Mesenchymal stem cell (in vitro differentiated cells and primary cell): ENCODE data around the gene SNAP47.

Experiments used
- DNase-seq: peaks from one replicate; pipeline ENCODE4 v3.0.0-alpha.2; 2013
- H2AFZ ChIP-seq: one replicate; pipeline ENCODE4 v1.6.1; 2013; ENCODE audit warnings: low read depth, mild to moderate bottlenecking, control low read depth, inconsistent platforms, low read length, moderate library complexity
- H2AK5ac ChIP-seq: 2 replicates; pipeline ENCODE4 v1.6.1; 2013; ENCODE audit warnings: low read length, moderate library complexity, mild to moderate bottlenecking, inconsistent platforms; ENCODE audit not compliant: severe bottlenecking
- H2BK120ac ChIP-seq: one replicate; pipeline ENCODE4 v1.6.1; 2013; ENCODE audit warnings: low read depth, mild to moderate bottlenecking, inconsistent platforms, low read length, moderate library complexity
- H2BK12ac ChIP-seq, 2 experiments: one replicate each; pipeline ENCODE4 v1.6.1; 2013; ENCODE audit warnings: inconsistent platforms in 2 of 2, low read length in 2 of 2, mild to moderate bottlenecking in 2 of 2, moderate library complexity in 2 of 2, control low read depth in 1 of 2
- H2BK15ac ChIP-seq: one replicate; pipeline ENCODE4 v1.6.1; 2013; ENCODE audit warnings: mild to moderate bottlenecking, low read depth, inconsistent platforms; ENCODE audit not compliant: poor library complexity, severe bottlenecking
- H2BK5ac ChIP-seq: 2 replicates; pipeline ENCODE4 v1.6.1; 2013; ENCODE audit warnings: low read depth, mild to moderate bottlenecking, low read length, control low read depth, inconsistent platforms; ENCODE audit not compliant: poor library complexity, severe bottlenecking
- H3K14ac ChIP-seq, 2 experiments: one replicate each; pipeline ENCODE4 v1.6.1; 2013; ENCODE audit warnings: inconsistent platforms in 2 of 2, low read length in 2 of 2, control low read depth in 1 of 2, mild to moderate bottlenecking in 1 of 2, moderate library complexity in 1 of 2
- H3K18ac ChIP-seq, 2 experiments: one replicate each; pipeline ENCODE4 v1.6.1; 2013; ENCODE audit warnings: inconsistent platforms in 2 of 2, low read length in 2 of 2, control low read depth in 1 of 2, low read depth in 1 of 2, mild to moderate bottlenecking in 1 of 2
- H3K23ac ChIP-seq, 2 experiments: one replicate each; pipeline ENCODE4 v1.6.1; 2013; ENCODE audit warnings: inconsistent platforms in 2 of 2, low read length in 2 of 2, mild to moderate bottlenecking in 2 of 2, moderate library complexity in 2 of 2, control low read depth in 1 of 2
- H3K27ac ChIP-seq: 2 replicates; pipeline ENCODE4 v1.5.1; 2013; ENCODE audit warnings: mild to moderate bottlenecking, moderate library complexity, low read length, control low read depth, inconsistent platforms; ENCODE audit not compliant: poor library complexity, severe bottlenecking
- H3K27me3 ChIP-seq, 2 experiments: 2 replicates each; pipeline versions ENCODE4 v1.6.1 to v1.7.0; 2013; ENCODE audit warnings: low read length in 2 of 2, mild to moderate bottlenecking in 2 of 2, moderate library complexity in 2 of 2, control low read depth in 1 of 2, inconsistent platforms in 1 of 2; ENCODE audit not compliant: control insufficient read depth in 1 of 2, insufficient read depth in 1 of 2
- H3K36me3 ChIP-seq, 2 experiments: 2 replicates each; pipeline versions ENCODE4 v1.6.1 to v1.7.0; 2013; ENCODE audit warnings: low read length in 2 of 2, control low read depth in 1 of 2, inconsistent platforms in 1 of 2, low read depth in 1 of 2, mild to moderate bottlenecking in 1 of 2; ENCODE audit not compliant: insufficient read depth in 2 of 2, control insufficient read depth in 1 of 2
- H3K4ac ChIP-seq, 2 experiments: one replicate each; pipeline ENCODE4 v1.6.1; 2013; ENCODE audit warnings: inconsistent platforms in 2 of 2, low read length in 2 of 2, mild to moderate bottlenecking in 2 of 2, moderate library complexity in 2 of 2, control low read depth in 1 of 2, low read depth in 1 of 2
- H3K4me1 ChIP-seq: 2 replicates; pipeline ENCODE4 v1.6.1; 2013; ENCODE audit warnings: low read depth, low read length, control low read depth; ENCODE audit not compliant: control insufficient read depth, insufficient read depth
- H3K4me2 ChIP-seq: 2 replicates; pipeline ENCODE4 v1.6.1; 2013; ENCODE audit warnings: low read length, mild to moderate bottlenecking, inconsistent platforms; ENCODE audit not compliant: poor library complexity, severe bottlenecking
- H3K4me3 ChIP-seq, 2 experiments: 2 replicates each; pipeline versions ENCODE4 v1.5.1 to v1.7.0; 2013; ENCODE audit warnings: low read length in 2 of 2, mild to moderate bottlenecking in 2 of 2, control low read depth in 1 of 2, low read depth in 1 of 2; ENCODE audit not compliant: insufficient read depth in 1 of 2
- H3K79me1 ChIP-seq: replicated peaks from 2 replicates; pipeline ENCODE4 v1.6.1; 2013; ENCODE audit warnings: mild to moderate bottlenecking, control low read depth, low read length, inconsistent platforms; ENCODE audit not compliant: poor library complexity, severe bottlenecking
- H3K9ac ChIP-seq: 2 replicates; pipeline ENCODE4 v1.7.0; 2013; ENCODE audit warnings: mild to moderate bottlenecking, low read length, moderate library complexity
- H3K9me3 ChIP-seq: 2 replicates; pipeline ENCODE4 v1.7.0; 2013; ENCODE audit warnings: mild to moderate bottlenecking, low read length; ENCODE audit not compliant: control insufficient read depth
- H4K8ac ChIP-seq: one replicate; pipeline ENCODE4 v1.6.1; 2013; ENCODE audit warnings: inconsistent platforms, mild to moderate bottlenecking, low read length, moderate library complexity
- H4K91ac ChIP-seq: one replicate; pipeline ENCODE4 v1.6.1; 2013; ENCODE audit warnings: mild to moderate bottlenecking, low read length, inconsistent platforms
- WGBS: methylation state at CpG from one replicate; pipeline ENCODE4 v1.1.7; 2013; ENCODE audit warnings: mixed read lengths; 5-methylcytosine and 5-hydroxymethylcytosine counted together

SNAP47 gene

DNA sequence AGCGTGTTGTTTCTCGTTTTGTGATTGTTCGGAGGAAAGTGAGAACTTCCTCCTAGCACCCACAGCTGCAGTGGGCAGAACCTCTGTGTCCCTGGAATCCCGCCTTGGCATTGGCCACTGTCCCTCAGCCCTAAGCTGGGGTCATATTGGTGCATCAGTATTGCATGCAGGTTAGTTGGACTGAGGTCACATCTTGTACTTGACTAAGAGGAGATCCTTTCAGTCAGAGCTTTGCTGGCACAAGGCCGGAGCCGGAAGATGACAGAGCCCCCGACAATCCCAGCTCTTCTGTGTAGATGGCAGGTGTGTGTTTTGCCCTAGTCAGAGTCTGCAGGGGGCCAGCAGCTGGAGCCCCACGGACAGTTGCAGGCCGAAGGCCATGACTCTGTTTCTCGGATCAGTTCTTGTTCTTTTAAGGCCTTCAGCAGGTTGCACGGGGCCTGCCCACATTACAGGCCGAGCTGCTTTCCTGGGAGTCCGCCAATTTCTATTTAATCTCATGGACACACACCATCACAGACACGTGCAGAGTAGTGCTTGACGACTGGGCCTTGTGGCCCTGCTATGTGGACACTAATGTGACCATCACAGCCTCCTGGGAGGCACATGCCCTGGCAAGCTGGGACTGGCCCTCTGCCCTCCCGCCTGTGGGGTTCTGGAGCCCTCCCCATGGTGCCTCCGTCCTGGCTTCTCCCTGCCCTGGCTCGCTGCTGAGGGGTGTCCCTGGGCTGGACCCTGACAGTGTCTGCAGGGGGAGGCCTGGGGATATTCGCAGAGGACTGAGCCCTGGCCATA is 14.9 kb downstream of the SNAP47 start:
- Histone ChIP-seq H3K9me3 (no peaks in the 10 kb centered on the region), H2BK15ac (no peak overlapping the region), H3K4me2 (no peak overlapping the region), H2BK120ac (no peak overlapping the region), H3K23ac (no peak overlapping the region), H3K27ac (no peak overlapping the region), H2AK5ac (no peak overlapping the region), H4K8ac (no peak overlapping the region), H3K4me1 (peaks cover 2% of the 10 kb centered on the region), H3K4ac (no peak overlapping the region), H3K4me3 (no peak overlapping the region), H2BK5ac (no peak overlapping the region), H3K27me3 (no peaks in the 10 kb centered on the region), H3K36me3 (peaks cover 26 to 58% of the 10 kb centered on the region in 2 experiments), H3K9ac (no peak overlapping the region), H2BK12ac (no peak overlapping the region), H3K14ac (no peak overlapping the region), H4K91ac (no peak overlapping the region), H3K18ac (no peak overlapping the region), H3K79me1 (peaks cover 74% of the 10 kb centered on the region), H2AFZ (no peak overlapping the region)
- 92% methylated on average over 19 of the region's 19 CpGs for WGBS
- DNase-seq, result no peak

DNA sequence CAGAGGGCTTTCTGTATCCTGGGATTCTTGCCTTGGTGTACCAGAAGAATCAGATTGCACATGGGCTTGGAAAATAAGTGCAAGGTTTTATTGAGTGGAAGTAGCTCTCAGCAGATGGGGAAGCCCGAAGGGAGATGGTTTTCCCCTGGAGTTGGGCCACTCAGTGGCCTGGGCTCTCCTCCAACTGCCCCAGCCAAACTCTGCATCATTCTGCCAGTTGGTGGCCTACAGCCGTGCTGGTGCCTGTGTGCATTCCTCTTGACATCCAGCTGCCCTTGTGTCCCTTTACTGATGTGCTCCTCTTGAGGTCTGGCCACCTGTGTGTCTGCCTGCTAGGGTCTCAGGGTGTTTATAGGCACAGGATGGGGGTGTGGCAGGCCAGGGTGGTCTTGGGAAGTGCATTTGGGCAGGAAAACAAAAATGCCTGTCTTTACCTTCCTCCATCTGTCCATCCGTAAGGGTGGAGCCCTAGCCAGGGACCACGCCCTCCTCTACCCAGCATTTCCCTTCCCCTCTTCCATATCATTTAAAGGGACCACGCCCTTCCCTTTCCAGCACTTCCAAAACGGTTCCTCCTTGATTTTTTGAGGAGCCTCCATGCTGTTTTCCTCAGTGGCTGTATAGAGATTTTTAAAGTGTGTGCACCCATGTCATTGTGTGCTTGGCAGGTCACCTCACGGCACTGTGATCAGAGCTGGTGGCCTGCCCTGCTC is 18.9 kb downstream of the SNAP47 start:
- Histone ChIP-seq H3K4ac (no peak overlapping the region), H3K9me3 (no peaks in the 10 kb centered on the region), H3K4me1 (peaks cover 12% of the 10 kb centered on the region), H2BK120ac (no peak overlapping the region), H3K79me1 (peaks cover 68% of the 10 kb centered on the region), H3K23ac (no peak overlapping the region), H4K91ac (no peak overlapping the region), H4K8ac (no peak overlapping the region), H3K9ac (no peak overlapping the region), H3K4me3 (no peak overlapping the region), H2BK5ac (no peak overlapping the region), H2AK5ac (no peak overlapping the region), H3K18ac (no peak overlapping the region), H2BK15ac (no peak overlapping the region), H3K27ac (no peak overlapping the region), H3K4me2 (no peak overlapping the region), H2AFZ (no peak overlapping the region), H3K36me3 (peaks cover 23 to 38% of the 10 kb centered on the region in 2 experiments), H2BK12ac (no peak overlapping the region), H3K27me3 (no peaks in the 10 kb centered on the region), H3K14ac (no peak overlapping the region)
- no peak for DNase-seq
- WGBS, result 89% methylated on average over 7 of the region's 7 CpGs

DNA sequence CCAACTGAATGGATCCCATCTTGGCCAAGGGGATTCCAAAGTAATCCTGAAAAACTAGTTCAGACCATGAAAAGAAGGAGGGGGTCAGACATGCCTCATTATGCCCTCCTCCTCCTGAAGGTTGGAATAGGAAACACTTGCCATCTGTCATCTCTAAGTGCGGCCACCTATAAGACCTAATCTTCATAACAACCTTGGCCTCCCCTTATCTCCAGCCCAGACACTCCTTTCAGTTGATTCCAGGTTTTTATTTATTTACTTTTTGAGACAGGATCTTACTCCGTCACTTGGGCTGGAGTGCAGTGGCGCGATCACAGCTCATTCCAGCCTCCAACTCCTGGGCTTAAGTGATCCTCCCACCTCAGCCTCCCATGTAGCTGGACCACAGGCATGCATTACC is 19.7 kb downstream of the SNAP47 start:
- Histone ChIP-seq H3K14ac (no peak overlapping the region), H3K23ac (no peak overlapping the region), H2AFZ (no peak overlapping the region), H4K91ac (no peak overlapping the region), H3K4me1 (peaks cover 18% of the 10 kb centered on the region), H2AK5ac (no peak overlapping the region), H3K4me3 (no peak overlapping the region), H2BK15ac (no peak overlapping the region), H3K79me1 (peaks cover 65% of the 10 kb centered on the region), H3K9ac (no peak overlapping the region), H2BK120ac (no peak overlapping the region), H3K9me3 (no peaks in the 10 kb centered on the region), H3K27ac (no peak overlapping the region), H3K27me3 (no peaks in the 10 kb centered on the region), H3K18ac (no peak overlapping the region), H2BK5ac (no peak overlapping the region), H3K36me3 (peaks cover 29 to 37% of the 10 kb centered on the region in 2 experiments), H4K8ac (no peak overlapping the region), H3K4ac (no peak overlapping the region), H2BK12ac (no peak overlapping the region), H3K4me2 (no peak overlapping the region)
- no peak for DNase-seq
- 98% methylated on average over 4 of the region's 4 CpGs for WGBS

GRCh38 chr1:227756172-227756959 is 21.1 kb downstream of the SNAP47 start:
- Histone ChIP-seq H3K14ac (no peak overlapping the region), H3K4me2 (no peak overlapping the region), H3K27ac (no peak overlapping the region), H2AFZ (no peak overlapping the region), H2BK120ac (no peak overlapping the region), H2BK12ac (no peak overlapping the region), H3K9me3 (no peaks in the 10 kb centered on the region), H3K4me1 (peaks cover 23% of the 10 kb centered on the region), H2AK5ac (no peak overlapping the region), H4K8ac (no peak overlapping the region), H3K23ac (no peak overlapping the region), H3K18ac (no peak overlapping the region), H3K27me3 (no peaks in the 10 kb centered on the region), H3K4ac (no peak overlapping the region), H2BK5ac (no peak overlapping the region), H3K79me1 (peaks cover 53% of the 10 kb centered on the region), H2BK15ac (no peak overlapping the region), H3K4me3 (no peak overlapping the region), H4K91ac (no peak overlapping the region), H3K36me3 (peaks cover 29 to 32% of the 10 kb centered on the region in 2 experiments), H3K9ac (no peak overlapping the region)
- DNase-seq, result no peak
- 93% methylated on average over 11 of the region's 13 CpGs for WGBS
